GM23338 (cell line): ENCODE data around the gene DCAF11. TPM values are rescaled to one million over a fixed set of nuclear protein-coding genes. Genes with fewer than 3 reads are reported as not detected.

Experiments
- ATAC-seq: fragments of 200-7000 bp; cut with Tn5 transposase; 3 replicates; pipeline ENCODE4 v1.9.1; 2020
- DNase-seq: peaks from one replicate; pipeline ENCODE4 v3.0.0-alpha.2; 2015; ENCODE audit warnings: low spot score
- H2AFZ ChIP-seq: fragments of 200-600 bp; sonication (generic); 2 replicates; pipeline ENCODE4 v1.8.0; 2016; ENCODE audit warnings: antibody characterized with exemption, mild to moderate bottlenecking, moderate library complexity
- H3F3A ChIP-seq: fragments of 200-600 bp; sonication (generic); replicated peaks from 2 replicates; pipeline ENCODE4 v1.8.0; 2017; ENCODE audit warnings: antibody characterized with exemption, mixed run types, low read depth
- H3K27ac ChIP-seq: fragments of 200-600 bp; sonication (generic); 2 replicates; pipeline ENCODE4 v1.6.1; 2016; ENCODE audit warnings: low read depth
- H3K27me3 ChIP-seq: fragments of 200-600 bp; sonication (generic); 2 replicates; pipeline ENCODE4 v1.8.0; 2016; ENCODE audit warnings: mild to moderate bottlenecking, mixed run types, moderate library complexity; ENCODE audit not compliant: insufficient read depth
- H3K36me3 ChIP-seq: fragments of 200-600 bp; sonication (generic); 2 replicates; pipeline ENCODE4 v1.8.0; 2016; ENCODE audit warnings: mild to moderate bottlenecking; ENCODE audit not compliant: insufficient read depth
- H3K4me1 ChIP-seq: fragments of 200-600 bp; sonication (generic); 2 replicates; pipeline ENCODE4 v1.8.0; 2016; ENCODE audit warnings: mild to moderate bottlenecking, moderate library complexity; ENCODE audit not compliant: insufficient read depth
- H3K4me2 ChIP-seq: fragments of 200-600 bp; sonication (generic); 2 replicates; pipeline ENCODE4 v1.7.1; 2017; ENCODE audit warnings: mixed run types
- H3K4me3 ChIP-seq: fragments of 200-600 bp; sonication (generic); 2 replicates; pipeline ENCODE4 v1.6.1; 2016; ENCODE audit warnings: mixed run types
- H3K79me2 ChIP-seq: fragments of 200-600 bp; sonication (generic); replicated peaks from 2 replicates; pipeline ENCODE4 v1.8.0; 2017; ENCODE audit warnings: mild to moderate bottlenecking; ENCODE audit not compliant: insufficient read depth
- H3K9me2 ChIP-seq: fragments of 200-600 bp; sonication (generic); 2 replicates; pipeline ENCODE4 v1.8.0; 2017; ENCODE audit not compliant: insufficient read depth
- H4K20me1 ChIP-seq: fragments of 200-600 bp; sonication (generic); replicated peaks from 2 replicates; pipeline ENCODE4 v1.8.0; 2017; ENCODE audit warnings: mild to moderate bottlenecking; ENCODE audit not compliant: insufficient read depth
- H3K27ac Mint-ChIP-seq: 2 replicates; pipeline ENCODE4 v1.8.0; 2020; ENCODE audit warnings: inconsistent platforms, mild to moderate bottlenecking, moderate library complexity, mixed read lengths
- H3K27me3 Mint-ChIP-seq: 3 replicates; pipeline ENCODE4 v1.8.0; 2022; ENCODE audit warnings: low read depth, mild to moderate bottlenecking, moderate library complexity, mixed read lengths, inconsistent platforms; ENCODE audit not compliant: insufficient read depth, poor library complexity
- H3K36me3 Mint-ChIP-seq: 3 replicates; pipeline ENCODE4 v1.8.0; 2021; ENCODE audit warnings: low read depth, mild to moderate bottlenecking, inconsistent platforms, moderate library complexity, mixed read lengths
- H3K4me1 Mint-ChIP-seq: 3 replicates; pipeline ENCODE4 v1.8.0; 2020; ENCODE audit warnings: mild to moderate bottlenecking, inconsistent platforms, mixed read lengths
- H3K4me3 Mint-ChIP-seq: 3 replicates; pipeline ENCODE4 v1.8.0; 2021; ENCODE audit warnings: moderate library complexity, mild to moderate bottlenecking, inconsistent platforms, mixed read lengths
- H3K9me3 Mint-ChIP-seq: 3 replicates; pipeline ENCODE4 v1.8.0; 2020; ENCODE audit warnings: moderate library complexity, mild to moderate bottlenecking, inconsistent platforms, mixed read lengths
- CREB1 ChIP-seq: fragments of 250-450 bp; sonication (Bioruptor Pico); IDR thresholded peaks from 2 replicates; pipeline ENCODE4 v1.5.0; 2020; ENCODE audit warnings: low read depth, mild to moderate bottlenecking, moderate library complexity
- ETS1 ChIP-seq: IDR thresholded peaks from 2 replicates; pipeline ENCODE4 v1.6.1; 2016; ENCODE audit warnings: antibody characterized with exemption
- EZH2 ChIP-seq: fragments of 200-600 bp; sonication (generic); IDR thresholded peaks from one replicate; pipeline ENCODE4 v1.8.0; 2017; ENCODE audit warnings: antibody characterized with exemption, mild to moderate bottlenecking, low read depth; ENCODE audit not compliant: unreplicated experiment
- EZH2phosphoT487 ChIP-seq: fragments of 200-600 bp; sonication (generic); IDR thresholded peaks from one replicate; pipeline ENCODE4 v1.8.1; 2018; ENCODE audit warnings: antibody characterized with exemption; ENCODE audit not compliant: unreplicated experiment
- JUNB ChIP-seq: IDR thresholded peaks from one replicate; pipeline ENCODE4 v1.6.1; 2016; ENCODE audit warnings: antibody characterized with exemption; ENCODE audit not compliant: unreplicated experiment
- POLR2AphosphoS5 ChIP-seq: IDR thresholded peaks from 2 replicates; pipeline ENCODE4 v1.6.1; 2016; ENCODE audit warnings: antibody characterized with exemption, low read depth
- STAT1 ChIP-seq: IDR thresholded peaks from one replicate; pipeline ENCODE4 v1.6.1; 2016; ENCODE audit warnings: antibody characterized with exemption; ENCODE audit not compliant: unreplicated experiment
- ZNF114 ChIP-seq: fragments of 250-450 bp; sonication (Bioruptor Pico); IDR thresholded peaks from 2 replicates; pipeline ENCODE4 v1.5.0; 2020; ENCODE audit warnings: mild to moderate bottlenecking, moderate library complexity
- ZNF331 ChIP-seq: fragments of 250-450 bp; sonication (Bioruptor Pico); IDR thresholded peaks from 2 replicates; pipeline ENCODE4 v1.5.0; 2020; ENCODE audit warnings: low read depth, mild to moderate bottlenecking, moderate library complexity
- ZNF462 ChIP-seq: fragments of 250-450 bp; sonication (Bioruptor Pico); IDR thresholded peaks from 2 replicates; pipeline ENCODE4 v1.5.0; 2020; ENCODE audit warnings: mild to moderate bottlenecking, moderate library complexity
- polyA plus RNA-seq: library from polyadenylated mRNA; unstranded; fragments of >200 nt; fragmentation: Nextera tagmentation; extraction: Ambion mirVana; gene quantifications from 2 replicates; pipeline ENCODE4 v1.2.1, GENCODE V29; 2016
- total RNA-seq: library from RNA; depleted of rRNA; stranded (reverse); fragments of >200 nt; shearing (Covaris generic); gene quantifications from 2 replicates; pipeline ENCODE4 v1.2.3, GENCODE V29; 2014
- TF ChIP-seq, protein P1 (sequence below), 2 experiments: fragments of 200-600 bp in 1 of 2; sonication (generic) in 1 of 2; conservative IDR thresholded peaks; 2 replicates each; pipeline versions ENCODE4 v1.5.1 to v1.6.1; 2016 to 2017; ENCODE audit warnings: antibody characterized with exemption in 2 of 2, low read depth in 2 of 2, mild to moderate bottlenecking in 2 of 2, moderate library complexity in 1 of 2

Gene DCAF11
- total and polyA plus RNA-seq, 2 experiments from 2014 or later = 18.6 to 93.2 TPM

- no peak overlapping the region for H3K4me3 ChIP-seq
- no peak overlapping the region for H3K4me2 ChIP-seq
- no peaks in the 10 kb centered on the region for H3K36me3 ChIP-seq
- H3K27ac Mint-ChIP-seq = no peak overlapping the region
- peaks cover 7% of the 10 kb centered on the region for H3K27me3 Mint-ChIP-seq
- no peaks in the 10 kb centered on the region for H3K27me3 ChIP-seq
- H3K9me2 ChIP-seq = no peaks in the 10 kb centered on the region
- H3K4me1 Mint-ChIP-seq = peaks cover 17% of the 10 kb centered on the region
- ATAC-seq = no peak
- no peaks in the 10 kb centered on the region for H3K79me2 ChIP-seq
- H3F3A ChIP-seq = peaks cover 15% of the 10 kb centered on the region
- no peaks in the 10 kb centered on the region for H4K20me1 ChIP-seq
- no peak overlapping the region for H3K27ac ChIP-seq
- H3K4me1 ChIP-seq = peaks cover 10% of the 10 kb centered on the region; the same call in 1 of the 2 replicates
- H3K9me3 Mint-ChIP-seq = no peaks in the 10 kb centered on the region
- TF ChIP-seq, protein P1, sequence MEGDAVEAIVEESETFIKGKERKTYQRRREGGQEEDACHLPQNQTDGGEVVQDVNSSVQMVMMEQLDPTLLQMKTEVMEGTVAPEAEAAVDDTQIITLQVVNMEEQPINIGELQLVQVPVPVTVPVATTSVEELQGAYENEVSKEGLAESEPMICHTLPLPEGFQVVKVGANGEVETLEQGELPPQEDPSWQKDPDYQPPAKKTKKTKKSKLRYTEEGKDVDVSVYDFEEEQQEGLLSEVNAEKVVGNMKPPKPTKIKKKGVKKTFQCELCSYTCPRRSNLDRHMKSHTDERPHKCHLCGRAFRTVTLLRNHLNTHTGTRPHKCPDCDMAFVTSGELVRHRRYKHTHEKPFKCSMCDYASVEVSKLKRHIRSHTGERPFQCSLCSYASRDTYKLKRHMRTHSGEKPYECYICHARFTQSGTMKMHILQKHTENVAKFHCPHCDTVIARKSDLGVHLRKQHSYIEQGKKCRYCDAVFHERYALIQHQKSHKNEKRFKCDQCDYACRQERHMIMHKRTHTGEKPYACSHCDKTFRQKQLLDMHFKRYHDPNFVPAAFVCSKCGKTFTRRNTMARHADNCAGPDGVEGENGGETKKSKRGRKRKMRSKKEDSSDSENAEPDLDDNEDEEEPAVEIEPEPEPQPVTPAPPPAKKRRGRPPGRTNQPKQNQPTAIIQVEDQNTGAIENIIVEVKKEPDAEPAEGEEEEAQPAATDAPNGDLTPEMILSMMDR (conservative IDR thresholded peaks at IDR 0.05; ENCODE audit: low read depth in 2 of 2) = no peak
- no peak for TF ChIP-seq POLR2AphosphoS5
- no peak for TF ChIP-seq JUNB
- TF ChIP-seq STAT1 = no peak
- no peak for TF ChIP-seq EZH2phosphoT487
- TF ChIP-seq CREB1 = no peak
- no peak for TF ChIP-seq ZNF462
- no peak for TF ChIP-seq ZNF331 (CRISPR knock-in tag)
- no peak for TF ChIP-seq ZNF114 (CRISPR knock-in tag)
- TF ChIP-seq ETS1 = no peak
- no peak for TF ChIP-seq EZH2
- H3K4me3 Mint-ChIP-seq = no peak overlapping the region
- H3K36me3 Mint-ChIP-seq = no peaks in the 10 kb centered on the region; the same call in 2 of the 3 replicates
- DNase-seq = no peak
- no peak overlapping the region for H2AFZ ChIP-seq
Observed at GRCh38 chr14:24131549-24131966, 17.0 kb downstream of the DCAF11 start.
